GM12891 (cell line): ENCODE results near the gene SMCO4. TPM values are rescaled to one million over a fixed set of nuclear protein-coding genes. Genes with fewer than 3 reads are reported as not detected.
"Not testable (repeated sequence)": the region's sequence is repeated elsewhere in the genome, so short reads cannot be mapped to it uniquely, and the experiment has no call there.

Experiments
- DNase-seq: peaks from one replicate; pipeline ENCODE4 v3.0.0; 2011; ENCODE audit warnings: low spot score; ENCODE audit not compliant: insufficient read length
- FAIRE-seq: peaks from 2 replicates; lab custom pipeline; 2011; peaks lifted over from hg19 to GRCh38; lab: Jason Lieb, UNC
- PAX5 ChIP-seq: IDR thresholded peaks from 2 replicates; pipeline ENCODE4 v1.6.1; 2011; ENCODE audit warnings: low read length, moderate library complexity, mild to moderate bottlenecking; ENCODE audit not compliant: insufficient read depth, severe bottlenecking
- POLR2A ChIP-seq: IDR thresholded peaks from 2 replicates; pipeline ENCODE4 v1.6.1; 2011; ENCODE audit warnings: low read depth, low read length, control low read depth
- POLR2AphosphoS5 ChIP-seq: IDR thresholded peaks from 2 replicates; pipeline ENCODE4 v1.6.1; 2011; ENCODE audit warnings: low read depth, low read length, control low read depth
- POU2F2 ChIP-seq: IDR thresholded peaks from 2 replicates; pipeline ENCODE4 v1.6.1; 2011; ENCODE audit warnings: low read depth, mild to moderate bottlenecking, control low read depth, low read length, moderate library complexity
- SPI1 ChIP-seq: IDR thresholded peaks from 2 replicates; pipeline ENCODE4 v1.6.1; 2011; ENCODE audit warnings: low read depth, low read length, control low read depth
- TAF1 ChIP-seq: IDR thresholded peaks from 2 replicates; pipeline ENCODE4 v1.6.1; 2011; ENCODE audit warnings: low read depth, low read length, control low read depth
- polyA plus RNA-seq: library from polyadenylated mRNA; unstranded; fragments of >200 nt; gene quantifications from one replicate; pipeline ENCODE4 v1.2.1, GENCODE V29; 2012; ENCODE audit warnings: low read depth, missing spikeins, inconsistent platforms; ENCODE audit not compliant: missing spikeins

The SMCO4 gene
- 38.2 TPM for polyA plus RNA-seq

- TF ChIP-seq POLR2A (no peak), SPI1 (peak; percentile 3; the same call in 1 of the 2 replicates), POLR2AphosphoS5 (no peak), TAF1 (no peak), PAX5 (peak; percentile 66), POU2F2 (no peak)
- FAIRE-seq = peak; percentile 78
- peak; percentile 78 for DNase-seq
Observed at GRCh38 chr11:93543292-93543977, at the start of gene SMCO4. TSS of gene SMCO4 (minus strand) at chr11:93543391. CDS start at chr11:93479189, 64,202 bp downstream.

DNA sequence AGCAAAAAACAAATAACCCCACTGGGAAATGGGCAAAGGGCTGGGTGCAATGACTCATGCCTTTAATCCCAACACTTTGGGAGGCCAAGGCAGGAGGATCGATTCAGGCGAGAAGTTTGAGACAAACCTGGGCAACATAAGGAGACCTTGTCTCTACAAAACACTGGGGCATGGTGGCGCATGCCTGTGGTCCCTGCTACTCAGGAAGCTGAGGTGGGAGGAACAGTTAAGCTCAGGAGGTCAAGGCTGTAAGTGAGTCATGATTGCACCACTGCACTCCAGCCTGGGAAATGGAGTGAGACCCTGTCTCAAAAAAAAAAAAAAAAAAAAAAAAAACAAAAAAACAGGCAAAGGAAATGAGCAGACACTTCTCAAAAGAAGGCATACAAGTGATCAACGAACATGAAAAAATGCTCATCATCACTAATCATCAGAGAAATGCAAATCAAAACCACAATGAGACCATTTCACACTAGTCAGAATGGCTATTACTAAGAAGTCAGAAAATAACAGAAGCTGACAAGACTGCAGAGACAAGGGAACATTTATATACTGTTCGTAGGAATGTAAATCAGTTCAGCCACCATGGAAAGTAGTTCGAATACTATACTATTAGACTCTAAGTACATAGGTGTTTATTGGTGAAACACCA lies 48.2 kb upstream of the SMCO4 start:
- TF ChIP-seq POLR2A (no peak), POLR2AphosphoS5 (no peak), SPI1 (no peak), TAF1 (no peak)
- no peak for DNase-seq
- FAIRE-seq = peak; percentile 33

DNA sequence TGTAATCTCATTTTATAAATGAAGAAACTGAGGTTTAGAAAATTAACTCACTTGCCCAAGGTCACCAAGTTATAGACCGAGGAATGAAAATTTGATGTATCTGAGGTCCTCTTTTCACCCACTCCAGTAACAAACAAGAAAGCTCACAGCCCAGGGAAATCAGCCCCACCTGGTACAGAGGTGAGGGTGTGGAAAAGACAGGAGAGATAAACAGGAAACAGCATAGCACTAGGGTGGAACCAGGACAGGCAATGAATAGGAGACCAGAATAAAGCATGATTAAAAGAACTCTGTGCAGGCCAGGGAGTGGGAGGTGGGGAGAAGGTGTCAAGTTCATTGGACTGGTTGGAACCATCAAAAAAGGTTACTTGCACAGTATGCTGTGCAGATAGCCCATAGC lies 46.2 kb upstream of the SMCO4 start:
- no peak for TF ChIP-seq TAF1
- FAIRE-seq = no peak

GRCh38 chr11:93587858-93588581 lies 44.8 kb upstream of the SMCO4 start:
- TF ChIP-seq TAF1 (no peak), POU2F2 (no peak), POLR2AphosphoS5 (no peak), POLR2A (no peak), SPI1 (no peak), PAX5 (no peak)
- DNase-seq = no peak
- no peak for FAIRE-seq

More for the DNA sequence above, 46.2 kb upstream of the SMCO4 start:
- no peak for DNase-seq

- FAIRE-seq = peak; percentile 16
- DNase-seq = not testable (repeated sequence)
Observed at GRCh38 chr11:93587425-93587824, 44.2 kb upstream of the SMCO4 start.

GRCh38 chr11:93585758-93586157 lies 42.6 kb upstream of the SMCO4 start:
- DNase-seq = no peak
- no peak for TF ChIP-seq SPI1
- TF ChIP-seq PAX5 = no peak
- no peak for TF ChIP-seq POLR2A
- TF ChIP-seq TAF1 = no peak
- TF ChIP-seq POU2F2 = no peak
- TF ChIP-seq POLR2AphosphoS5 = no peak
- FAIRE-seq = no peak

DNA sequence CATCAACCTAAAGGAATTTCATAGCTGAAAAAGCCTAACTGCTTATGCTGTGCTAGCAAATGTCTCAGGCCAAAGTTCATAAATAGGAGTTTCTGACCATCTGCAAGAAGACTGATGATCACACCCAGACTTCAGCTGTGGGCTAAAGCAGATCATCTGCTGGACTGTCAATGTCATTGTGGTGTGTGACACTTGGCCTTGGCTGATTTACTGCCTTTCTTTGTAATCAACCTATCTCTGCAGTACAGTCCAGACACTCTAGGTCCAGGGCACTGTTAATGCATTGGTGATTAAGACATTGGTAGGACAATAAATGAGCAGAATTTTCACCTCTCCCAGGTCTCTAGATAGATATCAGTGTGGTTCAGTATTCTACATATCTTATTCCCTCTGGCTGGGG lies 40.3 kb upstream of the SMCO4 start:
- DNase-seq (no peak), FAIRE-seq (no peak)
- TF ChIP-seq TAF1 (no peak), POLR2A (no peak), POU2F2 (no peak), POLR2AphosphoS5 (no peak), SPI1 (no peak), PAX5 (no peak)

GRCh38 chr11:93579187-93579751 lies 36.1 kb upstream of the SMCO4 start:
- FAIRE-seq = no peak
- TF ChIP-seq PAX5 = no peak
- no peak for TF ChIP-seq SPI1
- TF ChIP-seq POU2F2 = no peak
- no peak for TF ChIP-seq TAF1
- no peak for TF ChIP-seq POLR2A
- TF ChIP-seq POLR2AphosphoS5 = no peak

GRCh38 chr11:93577286-93577685 lies 34.1 kb upstream of the SMCO4 start:
- no peak for TF ChIP-seq POLR2AphosphoS5
- FAIRE-seq (no peak), DNase-seq (no peak)

More at GRCh38 chr11:93579187-93579751, 36.1 kb upstream of the SMCO4 start:
- DNase-seq = no peak

DNA sequence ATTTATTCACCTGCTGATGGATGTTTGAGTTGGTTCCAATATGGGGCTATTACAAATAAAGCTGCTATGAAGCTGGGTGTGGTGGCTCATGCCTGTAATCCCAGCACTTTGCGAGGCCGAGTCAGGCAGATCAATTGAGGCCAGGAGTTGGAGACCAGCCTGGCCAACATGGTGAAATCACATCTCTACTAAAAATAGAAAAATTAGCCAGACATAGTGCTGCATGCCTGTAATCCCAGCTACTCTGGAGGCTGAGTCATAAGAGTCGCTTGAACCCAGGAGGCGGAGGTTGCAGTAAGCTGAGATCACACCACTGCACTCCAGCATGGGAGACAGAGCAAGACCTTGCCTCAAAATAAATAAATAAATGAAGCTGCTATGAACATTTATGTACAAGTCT lies 33.7 kb upstream of the SMCO4 start:
- not testable (repeated sequence) for DNase-seq

DNA sequence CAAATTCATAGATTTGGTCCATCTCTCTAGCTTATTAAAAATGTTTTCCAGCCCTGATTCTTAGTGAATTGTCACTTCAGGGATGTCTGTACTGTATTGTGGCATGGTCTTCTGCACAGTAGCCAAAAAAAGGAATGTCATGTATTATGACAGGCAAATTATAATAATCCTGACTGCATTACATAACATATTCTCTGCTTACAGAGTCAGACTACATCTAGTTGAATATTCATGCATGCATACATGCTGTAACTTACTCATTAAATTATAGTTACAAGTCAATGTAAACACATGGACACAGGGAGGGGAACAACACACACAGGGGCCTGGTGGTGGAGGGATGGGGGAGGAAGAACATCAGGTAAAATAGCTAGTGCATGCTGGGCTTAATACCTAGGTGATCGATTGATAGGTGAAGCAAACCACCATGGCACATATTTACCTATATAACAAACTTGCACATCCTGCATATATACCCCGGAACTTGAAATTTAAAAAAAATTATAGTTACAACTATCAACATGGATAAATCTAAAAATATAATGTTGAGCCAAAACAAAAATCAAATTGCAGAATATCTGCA lies 31.5 kb upstream of the SMCO4 start:
- no peak for FAIRE-seq
- no peak for TF ChIP-seq PAX5
- no peak for DNase-seq

More for the DNA sequence above, 33.7 kb upstream of the SMCO4 start:
- not testable (repeated sequence) for FAIRE-seq
